ENCODE measurements around the gene MYMX. TPM values are rescaled to one million over a fixed set of nuclear protein-coding genes. Genes with fewer than 3 reads are reported as not detected.

MYMX gene
- total RNA-seq, 1 experiment from 2014 or later, result not detected

GRCh38 chr6:44220913-44221290, 4.2 kb downstream of the MYMX start:
- TSS peak; percentile 9 for BruUV-seq (replicated peaks)
- Histone ChIP-seq H3K9me3 (ENCODE audit: low read length) (no peaks in the 10 kb centered on the region), H3K9me2 (replicated peaks; ENCODE audit: low read length) (no peaks in the 10 kb centered on the region), H2AFZ (ENCODE audit: low read length) (no peak overlapping the region), H3K4me3 (ENCODE audit: low read length) (no peak overlapping the region), H3K36me3 (ENCODE audit: low read depth, low read length) (no peaks in the 10 kb centered on the region), H3K4me1 (ENCODE audit: insufficient read depth, low read length) (peaks cover 29% of the 10 kb centered on the region), H3K9ac (ENCODE audit: low read length) (no peak overlapping the region), H3K27ac (ENCODE audit: low read length) (no peak overlapping the region), H3K79me2 (ENCODE audit: low read length) (peaks cover 21% of the 10 kb centered on the region), H3K27me3 (ENCODE audit: low read length) (no peaks in the 10 kb centered on the region), H3F3A (ENCODE audit: low read length, unreplicated experiment) (peaks cover 4% of the 10 kb centered on the region), H4K20me1 (ENCODE audit: low read length) (peaks cover 5% of the 10 kb centered on the region; the same call in 1 of the 2 replicates), H3K4me2 (ENCODE audit: low read length) (no peak overlapping the region)
- DNase-seq, result no peak
- POLR2A ChIA-PET (ENCODE audit: unreplicated experiment), result no interaction called here
- no peak for ATAC-seq
- TF ChIP-seq EZH2 (IDR thresholded peaks at IDR 0.05; ENCODE audit: low read length, unreplicated experiment), result no peak
- intact Hi-C loops (cut with micrococcal nuclease), result loop anchor here (1.0 kb wide), 1 partner anchor 16 kb away; no protein-coding TSS in a partner anchor
- CTCF ChIA-PET, result interaction anchor here (1.0 kb wide), 1 partner anchor 17 kb away, joined by 3 read pairs; no protein-coding TSS in a partner anchor

- Histone ChIP-seq H3K4me3 (ENCODE audit: low read length) (no peak overlapping the region), H3F3A (ENCODE audit: low read length, unreplicated experiment) (peaks cover 4% of the 10 kb centered on the region), H3K9me2 (replicated peaks; ENCODE audit: low read length) (no peaks in the 10 kb centered on the region), H3K4me2 (ENCODE audit: low read length) (peak overlapping the region; percentile 37; the same call in 1 of the 2 replicates), H3K9ac (ENCODE audit: low read length) (no peak overlapping the region), H3K36me3 (ENCODE audit: low read depth, low read length) (no peaks in the 10 kb centered on the region), H4K20me1 (ENCODE audit: low read length) (peaks cover 5% of the 10 kb centered on the region; the same call in 1 of the 2 replicates), H3K9me3 (ENCODE audit: low read length) (no peaks in the 10 kb centered on the region), H3K4me1 (ENCODE audit: insufficient read depth, low read length) (peaks cover 29% of the 10 kb centered on the region), H3K27ac (ENCODE audit: low read length) (no peak overlapping the region), H3K79me2 (ENCODE audit: low read length) (peaks cover 26% of the 10 kb centered on the region), H3K27me3 (ENCODE audit: low read length) (no peaks in the 10 kb centered on the region), H2AFZ (ENCODE audit: low read length) (no peak overlapping the region)
- ATAC-seq, result peak; percentile 45
- DNase-seq, result peak; percentile 81
- ChIA-PET POLR2A (ENCODE audit: unreplicated experiment) (interaction anchor here (0.6 kb wide), 1 partner anchor 35 kb away, joined by 24 read pairs; no protein-coding TSS in a partner anchor), CTCF (interaction anchor here (0.5 to 1.0 kb wide), 7 partner anchors 13 to 225 kb away, joined by 3 to 15 read pairs (median 7); partner anchors contain the start of gene SLC35B2)
- TF ChIP-seq CTCF (conservative IDR thresholded peaks at IDR 0.05; ENCODE audit: low read depth, low read length) (peak; percentile 78), EZH2phosphoT487 (IDR thresholded peaks at IDR 0.05; ENCODE audit: borderline replicate concordance, low read length) (no peak), EZH2 (IDR thresholded peaks at IDR 0.05; ENCODE audit: low read length, unreplicated experiment) (no peak)
- intact Hi-C loops (cut with micrococcal nuclease), result loop anchor here (1.0 kb wide), 1 partner anchor 16 kb away; no protein-coding TSS in a partner anchor
- BruUV-seq (replicated peaks), result no TSS peak
Observed at GRCh38 chr6:44221291-44221960, 4.7 kb downstream of the MYMX start.

- no peak overlapping the region for H3K9ac ChIP-seq (ENCODE audit: low read length)
- intact Hi-C loops (cut with micrococcal nuclease), result loop anchor here (1.0 kb wide), 1 partner anchor 15 kb away; no protein-coding TSS in a partner anchor
- no peak overlapping the region for H3K4me3 ChIP-seq (ENCODE audit: low read length)
- TF ChIP-seq EZH2phosphoT487 (IDR thresholded peaks at IDR 0.05; ENCODE audit: borderline replicate concordance, low read length) (no peak), EZH2 (IDR thresholded peaks at IDR 0.05; ENCODE audit: low read length, unreplicated experiment) (no peak), CTCF (conservative IDR thresholded peaks at IDR 0.05; ENCODE audit: low read depth, low read length) (no peak)
- peaks cover 5% of the 10 kb centered on the region; the same call in 1 of the 2 replicates for H4K20me1 ChIP-seq (ENCODE audit: low read length)
- H3K9me2 ChIP-seq (replicated peaks; ENCODE audit: low read length), result no peaks in the 10 kb centered on the region
- BruUV-seq (replicated peaks), result no TSS peak
- DNase-seq (no peak), ATAC-seq (no peak)
- H3K36me3 ChIP-seq (ENCODE audit: low read depth, low read length), result no peaks in the 10 kb centered on the region
- H3F3A ChIP-seq (ENCODE audit: low read length, unreplicated experiment), result peaks cover 4% of the 10 kb centered on the region
- peaks cover 29% of the 10 kb centered on the region for H3K4me1 ChIP-seq (ENCODE audit: insufficient read depth, low read length)
- H3K4me2 ChIP-seq (ENCODE audit: low read length), result peak overlapping the region; percentile 37; the same call in 1 of the 2 replicates
- H2AFZ ChIP-seq (ENCODE audit: low read length), result no peak overlapping the region
- no peaks in the 10 kb centered on the region for H3K27me3 ChIP-seq (ENCODE audit: low read length)
- ChIA-PET POLR2A (ENCODE audit: unreplicated experiment) (interaction anchor here (0.6 to 0.7 kb wide), 2 partner anchors 34 to 462 kb away, joined by 3 to 24 read pairs; no protein-coding TSS in a partner anchor), CTCF (interaction anchor here (0.5 to 1.0 kb wide), 7 partner anchors 12 to 226 kb away, joined by 3 to 15 read pairs (median 7); partner anchors contain the start of gene SLC35B2)
- H3K79me2 ChIP-seq (ENCODE audit: low read length), result peaks cover 30% of the 10 kb centered on the region
- no peak overlapping the region for H3K27ac ChIP-seq (ENCODE audit: low read length)
- H3K9me3 ChIP-seq (ENCODE audit: low read length), result no peaks in the 10 kb centered on the region
Observed at GRCh38 chr6:44221961-44222335, 5.2 kb downstream of the MYMX start.

Data from PC-3 (cell line).